ENCODE data around the gene NPBWR2. TPM values are rescaled to one million over a fixed set of nuclear protein-coding genes. Genes with fewer than 3 reads are reported as not detected.

Gene NPBWR2
- total and polyA plus RNA-seq, 2 donors, result 0.02 TPM; not detected in 1

DNA sequence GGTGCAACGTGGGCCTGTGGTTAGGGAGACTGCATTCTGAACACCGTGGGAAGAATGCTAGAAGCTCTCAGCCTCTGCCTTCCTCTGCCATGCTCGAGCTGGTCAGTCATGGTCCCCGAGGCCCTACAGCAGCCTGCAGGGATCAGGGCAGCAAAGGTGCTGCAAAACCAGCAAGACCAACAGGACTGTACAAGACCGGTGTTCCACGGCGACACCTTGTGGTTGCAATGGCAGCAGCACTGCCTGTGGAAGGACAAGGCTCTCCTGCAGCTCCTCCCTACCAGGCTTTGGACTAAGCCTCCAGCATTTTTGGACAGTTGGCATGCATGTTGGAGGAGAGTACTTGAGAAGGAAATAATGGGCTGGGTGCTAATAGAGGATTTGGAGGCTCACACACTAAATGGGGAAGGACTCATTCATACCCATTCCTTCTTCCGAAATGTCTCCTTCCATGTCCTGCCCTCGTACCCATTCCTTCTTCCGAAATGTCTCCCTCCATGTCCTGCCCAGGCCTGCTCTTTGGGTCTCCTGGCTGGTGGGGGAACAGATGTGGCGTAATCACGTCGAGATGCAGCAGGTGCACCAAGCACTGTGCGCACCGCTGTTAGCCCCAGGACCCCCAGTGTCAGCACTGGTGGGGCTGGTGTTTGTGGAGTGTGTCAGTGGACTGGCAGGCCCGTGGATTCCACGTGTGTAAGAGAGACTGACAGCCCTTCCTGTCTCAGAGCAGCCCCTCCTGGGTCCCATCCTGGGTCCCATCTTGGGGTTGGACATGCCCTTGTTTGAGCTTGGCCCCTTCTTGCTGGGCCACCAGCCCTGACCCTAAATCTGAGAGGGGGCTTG lies 38.3 kb upstream of the NPBWR2 start:
- Histone ChIP-seq H3K4me3 (ENCODE audit: low read length in 2 of 2) (no peak overlapping the region), H3K36me3 (ENCODE audit: control insufficient read depth in 2 of 2, insufficient read depth in 2 of 2, low read length in 1 of 2) (no peaks in the 10 kb centered on the region), H3K27ac (ENCODE audit: low read depth in 1 of 2, low read length in 1 of 2) (no peak overlapping the region), H3K9me3 (ENCODE audit: control insufficient read depth in 2 of 2, insufficient read depth in 1 of 2, low read length in 1 of 2) (peaks cover 0 to 24% of the 10 kb centered on the region in 2 donors), H3K4me1 (ENCODE audit: control insufficient read depth in 2 of 2, insufficient read depth in 2 of 2, low read length in 2 of 2) (no peaks in the 10 kb centered on the region), H3K27me3 (ENCODE audit: control insufficient read depth in 2 of 2, insufficient read depth in 1 of 2, low read length in 1 of 2) (peaks cover 0 to 3% of the 10 kb centered on the region in 2 donors)
- DNase-seq (ENCODE audit: low read depth in 6 of 9, low spot score in 9 of 9), result no peak
- WGBS, result 94% methylated on average over 17 of the region's 17 CpGs

GRCh38 chr20:64144144-64144912 lies 37.0 kb upstream of the NPBWR2 start:
- Histone ChIP-seq H3K27me3 (ENCODE audit: control insufficient read depth in 2 of 2, insufficient read depth in 1 of 2, low read length in 1 of 2) (peaks cover 0 to 5% of the 10 kb centered on the region in 2 donors), H3K36me3 (ENCODE audit: control insufficient read depth in 2 of 2, insufficient read depth in 2 of 2, low read length in 1 of 2) (no peaks in the 10 kb centered on the region), H3K4me1 (ENCODE audit: control insufficient read depth in 2 of 2, insufficient read depth in 2 of 2, low read length in 2 of 2) (no peaks in the 10 kb centered on the region), H3K9me3 (ENCODE audit: control insufficient read depth in 2 of 2, insufficient read depth in 1 of 2, low read length in 1 of 2) (peaks cover 0 to 24% of the 10 kb centered on the region in 2 donors), H3K4me3 (ENCODE audit: low read length in 2 of 2) (no peak overlapping the region), H3K27ac (ENCODE audit: low read depth in 1 of 2, low read length in 1 of 2) (no peak overlapping the region)
- 97% methylated on average over 8 of the region's 8 CpGs for WGBS
- DNase-seq (ENCODE audit: low read depth in 6 of 9, low spot score in 9 of 9), result no peak

- WGBS, result 95% methylated on average over 14 of the region's 14 CpGs
- H3K4me1 ChIP-seq (ENCODE audit: control insufficient read depth in 2 of 2, insufficient read depth in 2 of 2, low read length in 2 of 2), result no peaks in the 10 kb centered on the region
- no peak overlapping the region for H3K4me3 ChIP-seq (ENCODE audit: low read length in 2 of 2)
- H3K27me3 ChIP-seq (ENCODE audit: control insufficient read depth in 2 of 2, insufficient read depth in 1 of 2, low read length in 1 of 2), result peaks cover 0 to 5% of the 10 kb centered on the region in 2 donors
- peaks cover 0 to 24% of the 10 kb centered on the region in 2 donors for H3K9me3 ChIP-seq (ENCODE audit: control insufficient read depth in 2 of 2, insufficient read depth in 1 of 2, low read length in 1 of 2)
- H3K27ac ChIP-seq (ENCODE audit: low read depth in 1 of 2, low read length in 1 of 2), result no peak overlapping the region
- H3K36me3 ChIP-seq (ENCODE audit: control insufficient read depth in 2 of 2, insufficient read depth in 2 of 2, low read length in 1 of 2), result no peaks in the 10 kb centered on the region
- DNase-seq (ENCODE audit: low read depth in 6 of 9, low spot score in 9 of 9), result no peak
Observed at GRCh38 chr20:64143018-64143801, 35.8 kb upstream of the NPBWR2 start.

DNA sequence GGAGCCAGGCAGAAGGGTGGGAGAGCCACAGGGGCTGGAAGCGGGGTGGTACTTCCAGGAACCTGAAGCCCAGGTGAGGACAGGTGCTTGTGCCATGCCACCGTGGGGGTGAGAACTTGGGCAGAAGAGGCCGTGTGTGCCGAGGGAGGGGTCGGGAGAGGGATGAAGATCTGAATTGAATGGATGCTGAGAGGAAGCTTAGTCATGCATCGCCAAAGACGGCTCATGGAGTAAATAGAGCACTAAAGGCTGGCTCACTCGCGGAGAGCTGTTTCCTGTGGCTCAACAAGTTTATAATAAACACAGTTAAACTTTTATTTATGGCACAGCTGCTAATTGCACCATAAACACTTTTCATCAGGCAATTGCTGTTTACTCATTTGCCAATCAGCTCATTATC lies 35.2 kb upstream of the NPBWR2 start:
- DNase-seq (ENCODE audit: low read depth in 6 of 9, low spot score in 9 of 9), result no peak
- 30% methylated on average over 9 of the region's 9 CpGs for WGBS
- H3K9me3 ChIP-seq (ENCODE audit: control insufficient read depth in 2 of 2, insufficient read depth in 1 of 2, low read length in 1 of 2), result peaks cover 0 to 24% of the 10 kb centered on the region in 2 donors

GRCh38 chr20:64140956-64141355 lies 33.6 kb upstream of the NPBWR2 start:
- Histone ChIP-seq H3K4me3 (ENCODE audit: low read length in 2 of 2) (no peak overlapping the region), H3K36me3 (ENCODE audit: control insufficient read depth in 2 of 2, insufficient read depth in 2 of 2, low read length in 1 of 2) (no peaks in the 10 kb centered on the region), H3K9me3 (ENCODE audit: control insufficient read depth in 2 of 2, insufficient read depth in 1 of 2, low read length in 1 of 2) (peaks cover 0 to 18% of the 10 kb centered on the region in 2 donors), H3K27me3 (ENCODE audit: control insufficient read depth in 2 of 2, insufficient read depth in 1 of 2, low read length in 1 of 2) (peaks cover 0 to 5% of the 10 kb centered on the region in 2 donors), H3K4me1 (ENCODE audit: control insufficient read depth in 2 of 2, insufficient read depth in 2 of 2, low read length in 2 of 2) (no peaks in the 10 kb centered on the region), H3K27ac (ENCODE audit: low read depth in 1 of 2, low read length in 1 of 2) (no peak overlapping the region)
- WGBS, result 84% methylated on average over 10 of the region's 10 CpGs
- DNase-seq (ENCODE audit: low read depth in 6 of 9, low spot score in 9 of 9), result no peak

More for the DNA sequence above, 35.2 kb upstream of the NPBWR2 start:
- Histone ChIP-seq H3K4me1 (ENCODE audit: control insufficient read depth in 2 of 2, insufficient read depth in 2 of 2, low read length in 2 of 2) (no peaks in the 10 kb centered on the region), H3K27me3 (ENCODE audit: control insufficient read depth in 2 of 2, insufficient read depth in 1 of 2, low read length in 1 of 2) (peaks cover 0 to 5% of the 10 kb centered on the region in 2 donors), H3K4me3 (ENCODE audit: low read length in 2 of 2) (no peak overlapping the region), H3K36me3 (ENCODE audit: control insufficient read depth in 2 of 2, insufficient read depth in 2 of 2, low read length in 1 of 2) (no peaks in the 10 kb centered on the region), H3K27ac (ENCODE audit: low read depth in 1 of 2, low read length in 1 of 2) (no peak overlapping the region)

DNA sequence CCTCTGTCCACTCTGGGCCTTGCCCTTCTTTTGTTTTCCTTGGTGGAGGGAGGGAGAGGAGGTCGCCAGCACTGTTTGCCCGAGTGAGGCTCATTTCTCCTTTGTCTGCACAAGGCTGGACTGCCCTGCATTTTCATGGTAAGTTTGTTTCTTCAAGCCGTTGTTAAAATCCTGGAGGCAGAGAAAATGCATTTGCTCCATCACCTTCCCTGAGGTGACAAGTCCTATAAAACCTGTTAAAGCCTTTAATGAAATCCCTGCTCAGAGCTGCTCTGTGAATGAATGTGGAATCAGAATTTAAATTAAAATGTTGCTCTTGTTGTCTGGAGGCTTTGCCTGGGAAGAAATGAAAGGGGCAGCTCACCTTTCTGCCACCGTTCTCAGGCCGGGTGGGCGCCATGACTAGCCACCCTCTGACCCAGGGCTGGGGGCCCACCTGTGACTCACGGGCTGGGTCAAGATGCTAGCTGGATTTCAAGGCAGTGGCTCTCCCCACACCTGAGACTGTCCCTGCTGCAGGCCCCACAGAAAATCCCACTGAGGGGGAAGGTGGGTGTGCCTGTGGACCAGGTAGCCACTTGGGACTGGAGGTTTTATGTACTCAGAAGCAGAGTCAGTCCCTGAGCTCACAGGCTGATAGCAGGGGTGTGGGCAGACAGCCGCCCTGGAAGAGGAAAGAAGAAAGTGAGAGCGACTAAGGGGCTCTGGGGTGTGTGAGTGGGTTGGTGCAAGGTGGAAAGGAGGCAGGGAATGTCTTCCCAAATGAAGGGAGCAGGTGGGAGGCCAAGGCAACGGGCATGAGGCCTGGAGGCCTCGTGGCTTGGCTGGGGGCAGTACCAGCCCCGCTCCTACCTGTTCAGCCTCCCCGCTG lies 32.9 kb upstream of the NPBWR2 start:
- H3K9me3 ChIP-seq (ENCODE audit: control insufficient read depth in 2 of 2, insufficient read depth in 1 of 2, low read length in 1 of 2), result peaks cover 0 to 11% of the 10 kb centered on the region in 2 donors
- H3K4me1 ChIP-seq (ENCODE audit: control insufficient read depth in 2 of 2, insufficient read depth in 2 of 2, low read length in 2 of 2), result no peaks in the 10 kb centered on the region
- H3K4me3 ChIP-seq (ENCODE audit: low read length in 2 of 2), result no peak overlapping the region
- DNase-seq (ENCODE audit: low read depth in 6 of 9, low spot score in 9 of 9), result no peak
- no peak overlapping the region for H3K27ac ChIP-seq (ENCODE audit: low read depth in 1 of 2, low read length in 1 of 2)
- no peaks in the 10 kb centered on the region for H3K36me3 ChIP-seq (ENCODE audit: control insufficient read depth in 2 of 2, insufficient read depth in 2 of 2, low read length in 1 of 2)
- WGBS, result 93% methylated on average over 13 of the region's 13 CpGs
- H3K27me3 ChIP-seq (ENCODE audit: control insufficient read depth in 2 of 2, insufficient read depth in 1 of 2, low read length in 1 of 2), result peaks cover 0 to 5% of the 10 kb centered on the region in 2 donors

DNA sequence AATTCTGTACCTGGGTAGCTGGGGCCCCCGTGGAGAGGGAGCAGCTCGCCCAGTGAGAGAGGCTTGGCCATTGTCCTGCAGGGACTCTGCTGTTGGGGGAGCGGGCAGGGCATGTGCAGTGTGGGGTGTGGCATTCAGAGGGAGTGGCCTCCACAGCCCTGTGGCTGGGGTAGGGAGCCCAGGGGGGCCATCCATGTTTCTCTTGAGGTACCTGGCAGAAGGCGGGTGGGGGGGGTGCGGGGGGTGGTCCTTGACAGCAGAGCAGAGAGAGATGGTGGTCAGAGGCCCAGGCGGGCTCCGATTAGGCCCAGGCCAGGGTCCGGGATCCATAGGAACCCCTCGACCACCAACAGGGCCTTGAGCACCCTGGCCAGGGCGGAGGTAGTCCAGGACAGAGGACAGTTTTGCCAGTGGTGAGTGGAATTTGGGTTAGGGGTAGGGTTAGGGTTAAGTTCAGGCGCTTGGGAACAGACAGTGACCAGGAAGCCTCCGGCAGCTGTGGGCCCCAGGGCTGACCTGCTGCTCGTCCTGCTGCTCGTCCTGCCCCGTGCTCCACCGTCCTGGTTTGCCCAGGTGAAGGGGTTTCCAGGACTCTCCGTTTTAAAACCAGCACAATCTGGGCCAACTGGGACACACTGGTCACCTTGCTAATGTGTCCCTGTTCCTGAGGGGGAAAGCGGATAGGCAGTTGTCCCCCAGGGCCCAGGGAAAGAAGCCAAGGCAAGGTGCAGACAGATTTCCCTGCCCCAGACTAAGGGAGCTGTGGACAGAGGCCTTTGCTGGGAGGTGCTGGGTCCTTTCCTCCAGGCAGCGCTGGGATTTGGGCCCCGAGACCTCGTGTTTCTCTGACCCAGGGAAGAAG lies 32.1 kb upstream of the NPBWR2 start:
- H3K36me3 ChIP-seq (ENCODE audit: control insufficient read depth in 2 of 2, insufficient read depth in 2 of 2, low read length in 1 of 2), result no peaks in the 10 kb centered on the region
- no peak for DNase-seq (ENCODE audit: low read depth in 6 of 9, low spot score in 9 of 9)

More for the DNA sequence above, 32.1 kb upstream of the NPBWR2 start:
- Histone ChIP-seq H3K27ac (ENCODE audit: low read depth in 1 of 2, low read length in 1 of 2) (no peak overlapping the region), H3K27me3 (ENCODE audit: control insufficient read depth in 2 of 2, insufficient read depth in 1 of 2, low read length in 1 of 2) (peaks cover 0 to 5% of the 10 kb centered on the region in 2 donors), H3K4me1 (ENCODE audit: control insufficient read depth in 2 of 2, insufficient read depth in 2 of 2, low read length in 2 of 2) (no peaks in the 10 kb centered on the region), H3K9me3 (ENCODE audit: control insufficient read depth in 2 of 2, insufficient read depth in 1 of 2, low read length in 1 of 2) (peaks cover 0 to 5% of the 10 kb centered on the region in 2 donors), H3K4me3 (ENCODE audit: low read length in 2 of 2) (no peak overlapping the region)
- WGBS, result 94% methylated on average over 21 of the region's 21 CpGs
